Esophagus muscularis mucosa (tissue), 3 donors: Measurements from ENCODE around the gene NAALADL1.

Source experiments
- CTCF ChIP-seq, 3 experiments: fragments of 200-600 bp in 2 of 3; fragments of 450-650 bp in 1 of 3; sonication (generic) in 2 of 3; IDR thresholded peaks; one replicate each; pipeline ENCODE4 v1.5.1; 2017 to 2019; ENCODE audit warnings: antibody characterized with exemption in 3 of 3, mild to moderate bottlenecking in 2 of 3, moderate library complexity in 1 of 3
- POLR2A ChIP-seq: fragments of 450-650 bp; IDR thresholded peaks from one replicate; pipeline ENCODE4 v1.6.1; 2017; ENCODE audit warnings: antibody characterized with exemption, moderate library complexity, mild to moderate bottlenecking, low read depth
- POLR2AphosphoS5 ChIP-seq, 2 donors: sonication (generic); formaldehyde crosslinking; IDR thresholded peaks; one replicate each; pipeline ENCODE4 v1.6.1; 2017; ENCODE audit warnings: antibody characterized with exemption in 2 of 2

GRCh38 chr11:65065851-65066250 is 7.5 kb upstream of the NAALADL1 start:
- no peak for TF ChIP-seq CTCF (IDR thresholded peaks at IDR 0.05)
- TF ChIP-seq POLR2A, result no peak
- no peak for TF ChIP-seq POLR2AphosphoS5 (IDR thresholded peaks at IDR 0.05)
